GM12874 (cell line): Measurements from ENCODE around the gene USPL1.

ENCODE experiments used
- TF ChIP-seq, protein P1 (sequence below): IDR thresholded peaks from 2 replicates; pipeline ENCODE4 v1.5.1; 2011; ENCODE audit warnings: low read depth, mild to moderate bottlenecking, control low read depth, low read length, moderate library complexity; ENCODE audit not compliant: insufficient read depth

The USPL1 gene

DNA sequence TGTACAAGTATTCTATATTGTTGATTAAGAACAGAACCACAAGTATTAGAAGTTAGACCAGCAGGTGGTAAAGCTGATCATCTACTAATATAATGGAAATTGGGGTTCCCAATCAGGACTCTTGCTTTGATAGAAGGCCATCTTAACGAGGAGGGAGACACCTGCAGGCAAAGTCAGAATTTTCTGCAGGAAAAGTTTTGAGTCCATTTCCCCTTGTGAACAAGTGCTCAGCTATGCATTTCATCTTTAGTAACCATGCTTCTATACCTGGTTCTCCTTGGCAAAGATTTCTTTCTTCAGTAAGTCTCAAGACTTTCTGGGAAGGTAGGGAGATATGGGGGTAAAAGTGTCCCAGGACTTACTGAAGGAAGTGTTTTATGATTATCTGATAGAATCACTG is 36.1 kb upstream of the USPL1 start:
- TF ChIP-seq, protein P1, sequence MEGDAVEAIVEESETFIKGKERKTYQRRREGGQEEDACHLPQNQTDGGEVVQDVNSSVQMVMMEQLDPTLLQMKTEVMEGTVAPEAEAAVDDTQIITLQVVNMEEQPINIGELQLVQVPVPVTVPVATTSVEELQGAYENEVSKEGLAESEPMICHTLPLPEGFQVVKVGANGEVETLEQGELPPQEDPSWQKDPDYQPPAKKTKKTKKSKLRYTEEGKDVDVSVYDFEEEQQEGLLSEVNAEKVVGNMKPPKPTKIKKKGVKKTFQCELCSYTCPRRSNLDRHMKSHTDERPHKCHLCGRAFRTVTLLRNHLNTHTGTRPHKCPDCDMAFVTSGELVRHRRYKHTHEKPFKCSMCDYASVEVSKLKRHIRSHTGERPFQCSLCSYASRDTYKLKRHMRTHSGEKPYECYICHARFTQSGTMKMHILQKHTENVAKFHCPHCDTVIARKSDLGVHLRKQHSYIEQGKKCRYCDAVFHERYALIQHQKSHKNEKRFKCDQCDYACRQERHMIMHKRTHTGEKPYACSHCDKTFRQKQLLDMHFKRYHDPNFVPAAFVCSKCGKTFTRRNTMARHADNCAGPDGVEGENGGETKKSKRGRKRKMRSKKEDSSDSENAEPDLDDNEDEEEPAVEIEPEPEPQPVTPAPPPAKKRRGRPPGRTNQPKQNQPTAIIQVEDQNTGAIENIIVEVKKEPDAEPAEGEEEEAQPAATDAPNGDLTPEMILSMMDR: peak; percentile 28

DNA sequence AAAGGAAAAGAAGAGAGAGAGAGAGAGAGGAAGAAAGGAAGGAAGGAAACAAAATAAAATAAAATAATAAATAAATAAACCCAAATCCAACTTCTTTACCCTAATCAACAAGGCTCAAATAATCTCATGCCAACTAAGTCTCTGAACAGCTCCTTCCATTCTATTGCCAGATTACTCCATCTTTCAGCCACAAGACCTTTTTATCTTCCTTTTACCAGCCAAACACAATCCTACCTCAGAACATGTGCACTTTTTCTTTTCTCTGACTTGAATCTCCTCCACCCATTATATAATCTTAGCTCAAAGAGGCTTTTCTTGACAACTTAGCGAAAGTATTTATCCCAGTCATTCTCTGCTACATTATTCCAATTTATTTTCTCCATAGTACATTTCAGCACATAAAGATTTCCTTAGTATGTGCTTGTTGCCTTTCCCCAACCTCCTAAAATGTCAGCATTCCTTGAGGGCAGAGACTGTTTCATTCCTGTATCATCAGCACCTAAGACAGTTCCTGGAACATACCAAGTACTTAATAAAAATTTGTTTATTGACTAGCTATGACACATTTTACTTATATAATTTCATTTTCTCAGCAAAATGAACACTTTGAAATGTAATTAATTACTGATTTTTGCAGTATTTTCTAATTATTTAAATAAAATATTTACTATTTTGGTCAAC is 33.5 kb upstream of the USPL1 start:
- TF ChIP-seq, protein P1: no peak

DNA sequence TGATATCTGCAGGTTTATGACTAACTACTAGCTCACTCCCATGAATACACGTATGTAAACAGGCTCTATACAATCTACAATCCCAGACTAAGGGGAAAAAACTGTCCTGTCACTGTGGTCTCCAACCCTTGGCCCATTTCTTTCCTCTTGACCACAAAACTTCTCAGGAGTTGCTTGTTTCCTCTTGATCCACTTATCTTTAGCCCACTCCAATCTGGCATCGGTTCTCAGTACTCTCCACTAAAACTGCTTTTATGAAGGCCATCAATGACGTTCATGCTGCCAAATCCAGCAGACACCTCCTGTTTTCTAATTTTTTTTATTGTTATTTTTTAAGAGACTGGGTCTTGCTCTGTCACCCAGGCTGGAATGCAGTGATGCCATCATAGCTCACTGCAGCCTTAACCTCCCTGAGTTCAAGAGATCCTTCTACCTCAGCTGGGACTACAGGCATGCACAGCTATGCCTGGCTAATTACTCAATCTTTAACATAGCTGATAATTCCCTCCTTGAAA is 31.9 kb upstream of the USPL1 start:
- TF ChIP-seq, protein P1: no peak

DNA sequence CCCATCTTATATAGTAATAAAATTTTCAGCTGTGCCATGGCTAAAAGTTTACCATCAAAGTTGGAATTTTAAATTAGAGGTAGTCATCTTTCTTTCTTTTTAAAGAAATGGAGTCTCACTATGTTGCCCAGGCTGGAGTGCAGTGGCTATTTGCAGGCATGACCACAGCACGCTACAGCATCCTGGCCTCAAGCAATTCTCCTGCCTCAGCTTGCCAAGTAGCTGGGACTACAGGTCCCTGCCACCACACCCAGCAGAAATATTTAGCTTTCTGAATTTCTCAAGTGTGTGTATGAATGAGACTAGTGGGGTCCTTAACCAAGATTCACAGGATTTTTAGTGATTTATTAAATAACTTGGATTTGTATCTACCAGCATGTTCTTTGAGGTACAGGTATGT is 30.5 kb upstream of the USPL1 start:
- TF ChIP-seq, protein P1: no peak

DNA sequence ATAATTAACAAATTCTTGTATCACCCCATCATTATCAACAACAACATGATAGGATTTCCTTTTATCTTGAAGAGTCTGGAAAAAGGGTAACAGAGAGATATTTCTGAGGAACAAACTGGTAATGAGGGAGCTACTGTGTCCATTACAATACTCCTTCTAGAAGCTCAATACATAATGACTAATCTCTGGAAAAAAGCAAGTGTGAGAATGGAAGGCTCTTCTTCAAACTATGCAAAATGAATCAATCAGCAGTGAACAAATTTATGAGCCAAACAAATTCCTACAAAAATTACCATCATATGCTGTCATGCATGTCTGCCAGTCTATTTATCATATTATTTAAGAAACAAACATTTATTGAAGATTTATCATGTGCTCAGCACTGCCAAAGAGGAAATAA is 30.0 kb upstream of the USPL1 start:
- TF ChIP-seq, protein P1: no peak

DNA sequence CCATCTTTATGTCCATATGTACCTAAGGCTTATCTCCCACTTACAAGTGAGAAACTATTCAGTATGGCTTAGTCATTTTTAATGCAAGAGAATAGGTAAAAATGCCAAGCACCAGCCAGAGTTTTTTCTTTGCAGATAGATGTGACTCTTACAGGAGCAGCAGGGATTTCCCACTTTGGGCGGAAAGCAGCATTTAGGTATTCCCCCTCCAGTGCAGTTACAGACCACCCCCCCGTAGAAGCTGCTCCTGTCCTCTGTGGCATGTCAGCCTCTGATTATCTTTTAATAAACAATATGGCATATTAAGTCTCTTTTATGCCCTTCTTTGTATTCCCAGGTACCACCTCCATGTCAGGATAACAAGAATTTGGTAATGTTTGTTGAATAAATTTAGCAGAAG is 24.7 kb upstream of the USPL1 start:
- TF ChIP-seq, protein P1: no peak

DNA sequence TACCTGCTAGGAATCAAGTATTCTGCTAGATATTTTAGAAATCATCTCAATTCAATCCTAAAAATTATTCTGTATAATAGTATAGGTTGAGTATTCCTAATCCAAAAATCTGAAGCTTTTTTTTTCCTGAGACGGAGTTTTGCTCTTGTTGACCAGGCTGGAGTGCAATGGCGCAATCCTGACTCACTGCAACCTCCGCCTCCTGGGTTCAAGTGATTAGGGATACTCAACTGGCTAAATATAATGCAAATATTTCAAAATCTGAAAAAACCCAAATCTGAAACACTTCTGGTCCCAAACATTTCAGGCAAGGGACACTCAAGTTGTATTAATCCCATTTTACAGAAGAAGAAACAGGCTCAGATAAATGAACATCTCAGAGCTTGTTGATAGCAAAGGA is 17.2 kb upstream of the USPL1 start:
- TF ChIP-seq, protein P1: no peak
